Measurements from ENCODE around the gene DAND5.

Gene DAND5

GRCh38 chr19:12990431-12990830 lies 21.1 kb downstream of the DAND5 start:
- H3K27me3 ChIP-seq: peaks cover 53% of the 10 kb centered on the region
- no peaks in the 10 kb centered on the region for H3K9me3 ChIP-seq
- H3K36me3 ChIP-seq: no peaks in the 10 kb centered on the region
- no peak overlapping the region for H3K27ac ChIP-seq
- no peak overlapping the region for H3K4me3 ChIP-seq (ENCODE audit: low read depth in 1 of 2, low read length in 1 of 2)
- TF ChIP-seq CTCF (IDR thresholded peaks at IDR 0.05): no peak
- peaks cover 4 to 6% of the 10 kb centered on the region in 2 experiments for H3K4me1 ChIP-seq (ENCODE audit: control insufficient read depth in 1 of 2, insufficient read depth in 1 of 2, low read depth in 1 of 2, low read length in 1 of 2)

GRCh38 chr19:12990853-12991252 lies 21.5 kb downstream of the DAND5 start:
- no peak for TF ChIP-seq CTCF (IDR thresholded peaks at IDR 0.05)
- Histone ChIP-seq H3K27me3 (peaks cover 50% of the 10 kb centered on the region), H3K4me1 (ENCODE audit: control insufficient read depth in 1 of 2, insufficient read depth in 1 of 2, low read depth in 1 of 2, low read length in 1 of 2) (peaks cover 4 to 6% of the 10 kb centered on the region in 2 experiments), H3K9me3 (no peaks in the 10 kb centered on the region), H3K4me3 (ENCODE audit: low read depth in 1 of 2, low read length in 1 of 2) (no peak overlapping the region), H3K36me3 (no peaks in the 10 kb centered on the region), H3K27ac (no peak overlapping the region)

GRCh38 chr19:12991296-12991695 lies 21.9 kb downstream of the DAND5 start:
- H3K4me1 ChIP-seq (ENCODE audit: control insufficient read depth in 1 of 2, insufficient read depth in 1 of 2, low read depth in 1 of 2, low read length in 1 of 2): peaks cover 9 to 10% of the 10 kb centered on the region in 2 experiments
- H3K27me3 ChIP-seq: peaks cover 54% of the 10 kb centered on the region
- no peak overlapping the region for H3K4me3 ChIP-seq (ENCODE audit: low read depth in 1 of 2, low read length in 1 of 2)
- H3K27ac ChIP-seq: no peak overlapping the region
- no peaks in the 10 kb centered on the region for H3K36me3 ChIP-seq
- H3K9me3 ChIP-seq: no peaks in the 10 kb centered on the region
- TF ChIP-seq CTCF (IDR thresholded peaks at IDR 0.05): no peak

GRCh38 chr19:12992729-12993128 lies 23.4 kb downstream of the DAND5 start:
- Histone ChIP-seq H3K27ac (no peak overlapping the region), H3K9me3 (no peaks in the 10 kb centered on the region), H3K36me3 (no peaks in the 10 kb centered on the region), H3K4me1 (ENCODE audit: control insufficient read depth in 1 of 2, insufficient read depth in 1 of 2, low read depth in 1 of 2, low read length in 1 of 2) (peaks cover 9 to 15% of the 10 kb centered on the region in 2 experiments), H3K4me3 (ENCODE audit: low read depth in 1 of 2, low read length in 1 of 2) (no peak overlapping the region), H3K27me3 (peaks cover 69% of the 10 kb centered on the region)
- TF ChIP-seq CTCF (IDR thresholded peaks at IDR 0.05): no peak

- H3K4me3 ChIP-seq (ENCODE audit: low read depth in 1 of 2, low read length in 1 of 2): no peak overlapping the region
- H3K27ac ChIP-seq: no peak overlapping the region
- H3K4me1 ChIP-seq (ENCODE audit: control insufficient read depth in 1 of 2, insufficient read depth in 1 of 2, low read depth in 1 of 2, low read length in 1 of 2): peaks cover 9 to 15% of the 10 kb centered on the region in 2 experiments
- no peak for TF ChIP-seq CTCF (IDR thresholded peaks at IDR 0.05)
- H3K27me3 ChIP-seq: peaks cover 72% of the 10 kb centered on the region
- H3K36me3 ChIP-seq: no peaks in the 10 kb centered on the region
- H3K9me3 ChIP-seq: no peaks in the 10 kb centered on the region
Measured at GRCh38 chr19:12993562-12993961, 24.2 kb downstream of the DAND5 start.

Measured in neutrophil (primary cell).